Kidney (tissue), 14 donors: ENCODE measurements around the gene ERC2. TPM values are rescaled to one million over a fixed set of nuclear protein-coding genes. Genes with fewer than 3 reads are reported as not detected.
A peak's percentile ranks its signal among the peaks of the same experiment; 100 is the strongest.

ENCODE experiments used
- DNase-seq, 5 donors: peaks; one replicate each; pipeline ENCODE4 v3.0.0-alpha.2; 2013 to 2020
- FAIRE-seq: peaks from 2 replicates; lab custom pipeline; 2012; peaks lifted over from hg19 to GRCh38; lab: Jason Lieb, UNC
- H3K27ac ChIP-seq, 2 donors: one replicate each; pipeline ENCODE4 v1.7.0; 2013; ENCODE audit warnings: low read depth in 2 of 2, low read length in 2 of 2, inconsistent platforms in 1 of 2
- H3K27me3 ChIP-seq: one replicate; pipeline ENCODE4 v1.7.1; 2013; ENCODE audit warnings: low read length, inconsistent platforms; ENCODE audit not compliant: control insufficient read depth, insufficient read depth
- H3K36me3 ChIP-seq, 3 donors: one replicate each; pipeline versions ENCODE4 v1.7.0 to v1.7.1; 2013; ENCODE audit warnings: low read length in 3 of 3, control low read depth in 1 of 3, inconsistent platforms in 1 of 3; ENCODE audit not compliant: insufficient read depth in 3 of 3, control insufficient read depth in 2 of 3
- H3K4me1 ChIP-seq, 3 donors: one replicate each; pipeline versions ENCODE4 v1.7.0 to v1.7.1; 2013; ENCODE audit warnings: low read length in 3 of 3, inconsistent platforms in 1 of 3, low read depth in 1 of 3; ENCODE audit not compliant: control insufficient read depth in 2 of 3, insufficient read depth in 2 of 3
- H3K4me3 ChIP-seq, 3 donors: one replicate each; pipeline versions ENCODE4 v1.7.0 to v1.8.1; 2013; ENCODE audit warnings: low read length in 3 of 3, control low read depth in 1 of 3, inconsistent platforms in 1 of 3
- H3K9ac ChIP-seq, 3 donors: one replicate each; pipeline versions ENCODE4 v1.7.0 to v1.7.1; 2013; ENCODE audit warnings: low read length in 3 of 3, control low read depth in 1 of 3, inconsistent platforms in 1 of 3
- H3K9me3 ChIP-seq, 3 donors: one replicate each; pipeline versions ENCODE4 v1.7.0 to v1.7.1; 2013; ENCODE audit warnings: low read length in 3 of 3, control low read depth in 1 of 3, inconsistent platforms in 1 of 3; ENCODE audit not compliant: control insufficient read depth in 2 of 3, insufficient read depth in 1 of 3
- CTCF ChIP-seq: IDR thresholded peaks from 3 replicates; pipeline ENCODE4 v1.5.1; 2012; ENCODE audit warnings: mild to moderate bottlenecking, moderate library complexity, borderline replicate concordance; ENCODE audit not compliant: insufficient read depth; ENCODE audit errors: extremely low read depth
- intact Hi-C: fragments of 100-400 bp; cut with DNase I; formaldehyde crosslinking; loops from one replicate; pipeline ENCODE4 v1.11.1; 2022
- polyA plus RNA-seq: library from polyadenylated mRNA; stranded (reverse); fragments of 350-450 nt; fragmentation: Illumina TruSeq; extraction: RNeasy Lipid Tissue Mini Kit (QIAGEN cat#74804); gene quantifications from one replicate; pipeline ENCODE4 v1.2.3, GENCODE V29; 2014; ENCODE audit warnings: low read depth, low replicate concordance; ENCODE audit not compliant: insufficient read depth
- total RNA-seq: library from RNA; stranded (reverse); fragmentation: NEBNext Ultra II Directional; extraction: Animal tissue kit (Norgen Biotek cat#: 25700); gene quantifications from one replicate; pipeline ENCODE4 v1.2.1, GENCODE V29; 2021
- donor health status: control.
- donor health status: control.
- donor health status: control.
- donor health status: control.
- donor health status: control.
- donor health status: DM: yes; HTN: yes; CAD: no.
- donor health status: Normal renal cell carcinoma (clear cell type).

Gene ERC2
- total and polyA plus RNA-seq, 2 donors from 2014 or later = 0.92 to 3.8 TPM

GRCh38 chr3:55519019-55519418 is 949.2 kb downstream of the ERC2 start:
- Histone ChIP-seq H3K4me1 (peaks cover 0 to 9% (median 4%) of the 10 kb centered on the region in 3 donors), H3K9ac (no peak overlapping the region), H3K27me3 (no peaks in the 10 kb centered on the region), H3K27ac (no peak overlapping the region), H3K9me3 (no peaks in the 10 kb centered on the region), H3K36me3 (no peaks in the 10 kb centered on the region), H3K4me3 (no peak overlapping the region)
- no peak for TF ChIP-seq CTCF
- no peak for FAIRE-seq
- intact Hi-C loops = no loop called here
- peak in 2 of 5 donors; percentile 54 to 60 for DNase-seq

GRCh38 chr3:55518451-55518850 is 949.8 kb downstream of the ERC2 start:
- H3K9ac ChIP-seq = no peak overlapping the region
- no peak for TF ChIP-seq CTCF
- H3K4me3 ChIP-seq = no peak overlapping the region
- peak in 2 of 5 donors; percentile 76 to 78 for DNase-seq
- intact Hi-C loops = no loop called here
- H3K36me3 ChIP-seq = no peaks in the 10 kb centered on the region
- peaks cover 0 to 9% (median 4%) of the 10 kb centered on the region in 3 donors for H3K4me1 ChIP-seq
- H3K27me3 ChIP-seq = no peaks in the 10 kb centered on the region
- no peaks in the 10 kb centered on the region for H3K9me3 ChIP-seq
- FAIRE-seq = no peak
- H3K27ac ChIP-seq = no peak overlapping the region

- intact Hi-C loops = no loop called here
- peaks cover 0 to 8% (median 4%) of the 10 kb centered on the region in 3 donors for H3K4me1 ChIP-seq
- TF ChIP-seq CTCF = no peak
- H3K27me3 ChIP-seq = no peaks in the 10 kb centered on the region
- FAIRE-seq (no peak), DNase-seq (peak in 2 of 5 donors; percentile 37 to 42)
- no peak overlapping the region for H3K4me3 ChIP-seq
- no peaks in the 10 kb centered on the region for H3K9me3 ChIP-seq
- no peak overlapping the region for H3K9ac ChIP-seq
- no peak overlapping the region for H3K27ac ChIP-seq
- no peaks in the 10 kb centered on the region for H3K36me3 ChIP-seq
These were observed 951.8 kb downstream of the ERC2 start for GRCh38 chr3:55516392-55517030.
